GM10266 (cell line): ENCODE results near the gene FAM98C.
"Not testable (repeated sequence)": the region's sequence is repeated elsewhere in the genome, so short reads cannot be mapped to it uniquely, and the experiment has no call there.

Experiments
- DNase-seq: peaks from one replicate; pipeline ENCODE4 v3.0.0; 2012; ENCODE audit errors: extremely low spot score
- CTCF ChIP-seq: IDR thresholded peaks from 2 replicates; pipeline ENCODE4 v1.5.1; 2012; ENCODE audit warnings: mild to moderate bottlenecking, low read depth; ENCODE audit not compliant: control insufficient read depth, insufficient read depth; ENCODE audit errors: missing control alignments

The FAM98C gene

GRCh38 chr19:38399537-38399936, 3.4 kb upstream of the FAM98C start:
- DNase-seq: no peak
- no peak for TF ChIP-seq CTCF

GRCh38 chr19:38400361-38400760, 2.5 kb upstream of the FAM98C start:
- no peak for TF ChIP-seq CTCF
- DNase-seq: no peak

- DNase-seq: no peak
- TF ChIP-seq CTCF: no peak
These were observed 1.7 kb upstream of the FAM98C start for GRCh38 chr19:38401148-38401547.

GRCh38 chr19:38402623-38402966, 298 bp upstream of the FAM98C start:
- TF ChIP-seq CTCF: peak; percentile 10
- DNase-seq: no peak

GRCh38 chr19:38404858-38405257, 2.0 kb downstream of the FAM98C start:
- DNase-seq: no peak

GRCh38 chr19:38405276-38405675, 2.4 kb downstream of the FAM98C start:
- DNase-seq: no peak
- no peak for TF ChIP-seq CTCF

More at GRCh38 chr19:38404858-38405257, 2.0 kb downstream of the FAM98C start:
- TF ChIP-seq CTCF: no peak

- no peak for DNase-seq
- no peak for TF ChIP-seq CTCF
These were observed 6.8 kb downstream of the FAM98C start for GRCh38 chr19:38409631-38410133.

- not testable (repeated sequence) for DNase-seq
These were observed 7.5 kb downstream of the FAM98C start for GRCh38 chr19:38410407-38410806.
